Activated CD4-positive, alpha-beta memory T cell treated with anti-CD3 and anti-CD28 coated beads for 36 hours (primary cell): Measurements from ENCODE around the gene C9orf78. TPM values are rescaled to one million over a fixed set of nuclear protein-coding genes. Genes with fewer than 3 reads are reported as not detected.

Experiments used
- CTCF ChIA-PET: fragments of 350-600 bp; sonication (Branson Sonifier 250); formaldehyde crosslinking; loops from one replicate; lab custom pipeline; 2021; ENCODE audit warnings: antibody characterized with exemption, inconsistent platforms; lab: Charles Lee
- POLR2A ChIA-PET: fragments of 350-600 bp; sonication (Branson Sonifier 250); formaldehyde crosslinking; loops from one replicate; lab custom pipeline; 2021; ENCODE audit warnings: antibody characterized with exemption; lab: Charles Lee
- DNase-seq: peaks from one replicate; pipeline ENCODE4 v3.0.0-alpha.2; 2020
- H3K27ac Mint-ChIP-seq: one replicate; pipeline ENCODE4 v1.8.0; 2021; ENCODE audit warnings: mixed read lengths
- H3K27me3 Mint-ChIP-seq: one replicate; pipeline ENCODE4 v1.8.0; 2021; ENCODE audit warnings: mixed read lengths
- H3K36me3 Mint-ChIP-seq: one replicate; pipeline ENCODE4 v1.8.0; 2021; ENCODE audit warnings: mixed read lengths
- H3K4me1 Mint-ChIP-seq: one replicate; pipeline ENCODE4 v1.8.0; 2021; ENCODE audit warnings: low read depth, mixed read lengths
- H3K4me3 Mint-ChIP-seq: one replicate; pipeline ENCODE4 v1.8.0; 2021; ENCODE audit warnings: mild to moderate bottlenecking, mixed read lengths
- H3K9me3 Mint-ChIP-seq: one replicate; pipeline ENCODE4 v1.8.0; 2021; ENCODE audit warnings: mixed read lengths
- intact Hi-C: fragments of 100-400 bp; cut with micrococcal nuclease; formaldehyde crosslinking; loops from one replicate; pipeline ENCODE4 v1.15.1; 2023
- total RNA-seq, 2 experiments: library from RNA; stranded (reverse); gene quantifications; one replicate each; pipeline ENCODE4 v1.2.3, GENCODE V29; 2021

The C9orf78 gene
- 10 to 100 TPM; 43.6 to 47.0 TPM for total RNA-seq

- Mint-ChIP-seq H3K4me1 (peaks cover 55% of the 10 kb centered on the region), H3K36me3 (peaks cover 18% of the 10 kb centered on the region), H3K4me3 (peak within 1 kb of the TSS; percentile 98), H3K27ac (peak within 1 kb of the TSS; percentile 92), H3K27me3 (no peaks in the 10 kb centered on the region), H3K9me3 (no peaks in the 10 kb centered on the region)
- CTCF ChIA-PET: interaction anchor here (0.9 to 2.0 kb wide), 2 partner anchors 50 to 401 kb away, joined by 4 to 15 read pairs; no protein-coding TSS in a partner anchor
- intact Hi-C loops: loop anchor here (1.0 to 5.0 kb wide), 5 partner anchors 11 to 407 kb away; partner anchors contain the start of gene TOR1A
- peak; percentile 97 for DNase-seq
- POLR2A ChIA-PET: interaction anchor here (0.8 to 5.0 kb wide), 11 partner anchors 11 to 204 kb away, joined by 3 to 35 read pairs (median 5); partner anchors contain the start of gene TOR1A
Observed at GRCh38 chr9:129835128-129835859, at the start of gene C9orf78, which contains the start of gene USP20. C9orf78 (minus strand) TSS chr9:129835275; CDS start chr9:129835221, 54 bp downstream. USP20 (plus strand) TSS chr9:129835458; CDS start chr9:129852556, 17,098 bp downstream.

- H3K9me3 Mint-ChIP-seq: peaks cover under 1% of the 10 kb centered on the region
- H3K27ac Mint-ChIP-seq: peak overlapping the region; percentile 97
- ChIA-PET CTCF (interaction anchor here (0.8 to 2.6 kb wide), 27 partner anchors 10 to 358 kb away, joined by 3 to 23 read pairs (median 5); partner anchors contain the start of genes C9orf78, FNBP1, GPR107 and TOR1B), POLR2A (interaction anchor here (0.7 to 4.7 kb wide), 9 partner anchors 11 to 169 kb away, joined by 3 to 76 read pairs (median 8); partner anchors contain the start of genes FNBP1 and GPR107)
- peaks cover 29% of the 10 kb centered on the region for H3K36me3 Mint-ChIP-seq
- H3K4me1 Mint-ChIP-seq: peaks cover 41% of the 10 kb centered on the region
- H3K27me3 Mint-ChIP-seq: no peaks in the 10 kb centered on the region
- intact Hi-C loops: loop anchor here (1.0 to 5.0 kb wide), 5 partner anchors 15 to 1758 kb away; no protein-coding TSS in a partner anchor
- H3K4me3 Mint-ChIP-seq: peak overlapping the region; percentile 93
- peak; percentile 98 for DNase-seq
Observed at GRCh38 chr9:129884220-129885017, 49.3 kb upstream of the C9orf78 start.

GRCh38 chr9:129881547-129882324 is 46.7 kb upstream of the C9orf78 start:
- H3K27ac Mint-ChIP-seq: peak overlapping the region; percentile 38
- no peaks in the 10 kb centered on the region for H3K27me3 Mint-ChIP-seq
- ChIA-PET POLR2A (interaction anchor here (0.8 kb wide), 1 partner anchor 18 kb away, joined by 3 read pairs; no protein-coding TSS in a partner anchor), CTCF (no interaction called here)
- peaks cover 23% of the 10 kb centered on the region for H3K36me3 Mint-ChIP-seq
- H3K9me3 Mint-ChIP-seq: no peaks in the 10 kb centered on the region
- H3K4me3 Mint-ChIP-seq: no peak overlapping the region
- no peak for DNase-seq
- H3K4me1 Mint-ChIP-seq: peaks cover 17% of the 10 kb centered on the region
- intact Hi-C loops: no loop called here

GRCh38 chr9:129880654-129881546 is 45.8 kb upstream of the C9orf78 start:
- ChIA-PET CTCF (interaction anchor here (1.0 kb wide), 1 partner anchor 11 kb away, joined by 3 read pairs; no protein-coding TSS in a partner anchor), POLR2A (interaction anchor here (1.3 kb wide), 1 partner anchor 12 kb away, joined by 6 read pairs; no protein-coding TSS in a partner anchor)
- H3K27me3 Mint-ChIP-seq: no peaks in the 10 kb centered on the region
- H3K36me3 Mint-ChIP-seq: peaks cover 29% of the 10 kb centered on the region
- H3K27ac Mint-ChIP-seq: no peak overlapping the region
- no peaks in the 10 kb centered on the region for H3K9me3 Mint-ChIP-seq
- H3K4me1 Mint-ChIP-seq: peaks cover 13% of the 10 kb centered on the region
- intact Hi-C loops: no loop called here
- DNase-seq: no peak
- no peak overlapping the region for H3K4me3 Mint-ChIP-seq

GRCh38 chr9:129879991-129880653 is 45.0 kb upstream of the C9orf78 start:
- Mint-ChIP-seq H3K4me1 (peaks cover 13% of the 10 kb centered on the region), H3K9me3 (no peaks in the 10 kb centered on the region), H3K27me3 (no peaks in the 10 kb centered on the region), H3K27ac (no peak overlapping the region), H3K36me3 (peaks cover 27% of the 10 kb centered on the region), H3K4me3 (no peak overlapping the region)
- POLR2A ChIA-PET: interaction anchor here (1.3 kb wide), 1 partner anchor 11 kb away, joined by 6 read pairs; no protein-coding TSS in a partner anchor
- DNase-seq: no peak
- intact Hi-C loops: no loop called here
- CTCF ChIA-PET: interaction anchor here (1.0 kb wide), 1 partner anchor 10 kb away, joined by 3 read pairs; no protein-coding TSS in a partner anchor

GRCh38 chr9:129879103-129879699 is 44.1 kb upstream of the C9orf78 start:
- Mint-ChIP-seq H3K27me3 (no peaks in the 10 kb centered on the region), H3K9me3 (no peaks in the 10 kb centered on the region), H3K4me1 (peaks cover 11% of the 10 kb centered on the region), H3K27ac (peak overlapping the region; percentile 33), H3K36me3 (peaks cover 29% of the 10 kb centered on the region), H3K4me3 (no peak overlapping the region)
- intact Hi-C loops: no loop called here
- ChIA-PET CTCF (no interaction called here), POLR2A (no interaction called here)
- DNase-seq: no peak

GRCh38 chr9:129878291-129878690 is 43.2 kb upstream of the C9orf78 start:
- intact Hi-C loops: no loop called here
- ChIA-PET CTCF (no interaction called here), POLR2A (no interaction called here)
- Mint-ChIP-seq H3K9me3 (no peaks in the 10 kb centered on the region), H3K27ac (no peak overlapping the region), H3K4me3 (no peak overlapping the region), H3K36me3 (peaks cover 35% of the 10 kb centered on the region), H3K27me3 (no peaks in the 10 kb centered on the region), H3K4me1 (peaks cover 4% of the 10 kb centered on the region)
- DNase-seq: no peak

GRCh38 chr9:129876815-129877214 is 41.7 kb upstream of the C9orf78 start:
- intact Hi-C loops: no loop called here
- no peak for DNase-seq
- Mint-ChIP-seq H3K27ac (peak overlapping the region; percentile 38), H3K4me1 (peaks cover 9% of the 10 kb centered on the region), H3K27me3 (no peaks in the 10 kb centered on the region), H3K36me3 (peaks cover 37% of the 10 kb centered on the region), H3K9me3 (no peaks in the 10 kb centered on the region), H3K4me3 (no peak overlapping the region)
- ChIA-PET CTCF (interaction anchor here (0.6 kb wide), 2 partner anchors 15 to 219 kb away, joined by 3 to 5 read pairs; no protein-coding TSS in a partner anchor), POLR2A (no interaction called here)

- DNase-seq: no peak
- no peak overlapping the region for H3K4me3 Mint-ChIP-seq
- H3K27ac Mint-ChIP-seq: no peak overlapping the region
- H3K4me1 Mint-ChIP-seq: peaks cover 15% of the 10 kb centered on the region
- CTCF ChIA-PET: interaction anchor here (0.6 kb wide), 1 partner anchor 14 kb away, joined by 5 read pairs; no protein-coding TSS in a partner anchor
- H3K9me3 Mint-ChIP-seq: no peaks in the 10 kb centered on the region
- no peaks in the 10 kb centered on the region for H3K27me3 Mint-ChIP-seq
- intact Hi-C loops: no loop called here
- peaks cover 38% of the 10 kb centered on the region for H3K36me3 Mint-ChIP-seq
- POLR2A ChIA-PET: no interaction called here
Observed at GRCh38 chr9:129875687-129876395, 40.8 kb upstream of the C9orf78 start.
